Omental fat pad (tissue), 4 donors: ENCODE data around the gene LILRB1. TPM values are rescaled to one million over a fixed set of nuclear protein-coding genes. Genes with fewer than 3 reads are reported as not detected.
"Not testable (repeated sequence)": the region's sequence is repeated elsewhere in the genome, so short reads cannot be mapped to it uniquely, and the experiment has no call there.

Experiments used
- ATAC-seq: fragments of 150-250 bp; one replicate; pipeline ENCODE4 v1.9.1; 2016; ENCODE audit warnings: mild to moderate bottlenecking, moderate library complexity; ENCODE audit not compliant: low FRiP score
- DNase-seq: peaks from one replicate; pipeline ENCODE4 v3.0.0-alpha.2; 2019; ENCODE audit warnings: low spot score
- CTCF ChIP-seq, 3 donors: fragments of 450-650 bp; IDR thresholded peaks; one replicate each; pipeline ENCODE4 v1.5.1; 2016 to 2017; ENCODE audit warnings: antibody characterized with exemption in 3 of 3, mild to moderate bottlenecking in 3 of 3, moderate library complexity in 2 of 3
- total RNA-seq, 4 donors: library from RNA; depleted of rRNA; stranded (reverse); fragments of >200 nt; gene quantifications; one replicate each; pipeline ENCODE4 v1.1.0, GENCODE V29; 2016

Gene LILRB1
- total RNA-seq, 4 donors from 2014 or later = 1.4 to 17.3 (median 6.1) TPM

GRCh38 chr19:54670576-54671357, 40.5 kb downstream of the LILRB1 start:
- ATAC-seq = no peak
- no peak for DNase-seq
- no peak for TF ChIP-seq CTCF (IDR thresholded peaks at IDR 0.05)

- DNase-seq (no peak), ATAC-seq (no peak)
- no peak for TF ChIP-seq CTCF (IDR thresholded peaks at IDR 0.05)
Observed at GRCh38 chr19:54673222-54673621, 42.9 kb downstream of the LILRB1 start.

GRCh38 chr19:54674021-54674617, 43.8 kb downstream of the LILRB1 start:
- TF ChIP-seq CTCF (IDR thresholded peaks at IDR 0.05) = no peak
- DNase-seq (no peak), ATAC-seq (no peak)

- not testable (repeated sequence) for DNase-seq
Observed at GRCh38 chr19:54676210-54676834, 46.0 kb downstream of the LILRB1 start.

GRCh38 chr19:54677217-54677616, 46.9 kb downstream of the LILRB1 start:
- no peak for TF ChIP-seq CTCF (IDR thresholded peaks at IDR 0.05)
- ATAC-seq (no peak), DNase-seq (no peak)

More at GRCh38 chr19:54676210-54676834, 46.0 kb downstream of the LILRB1 start:
- not testable (repeated sequence) for ATAC-seq

- ATAC-seq, DNase-seq: not testable (repeated sequence)
Observed at GRCh38 chr19:54681596-54681995, 51.3 kb downstream of the LILRB1 start.

- ATAC-seq (no peak), DNase-seq (no peak)
- no peak for TF ChIP-seq CTCF (IDR thresholded peaks at IDR 0.05)
Observed at GRCh38 chr19:54682306-54682856, 52.1 kb downstream of the LILRB1 start.
